Activated B cell treated with CpG ODN at 0.5 μM for 24 hours (primary cell): ENCODE measurements around the gene MPP3. TPM values are rescaled to one million over a fixed set of nuclear protein-coding genes. Genes with fewer than 3 reads are reported as not detected.
"Not testable (repeated sequence)": the region's sequence is repeated elsewhere in the genome, so short reads cannot be mapped to it uniquely, and the experiment has no call there.

Source experiments
- ATAC-seq: fragments of 200-7000 bp; cut with Tn5 transposase; one replicate; pipeline ENCODE4 v1.10.0; 2021; ENCODE audit warnings: low read depth, mild to moderate bottlenecking, moderate library complexity
- CTCF ChIA-PET: fragments of 350-600 bp; sonication (Branson Sonifier 250); formaldehyde crosslinking; loops from one replicate; lab custom pipeline; 2021; ENCODE audit warnings: antibody characterized with exemption; lab: Charles Lee
- POLR2A ChIA-PET: fragments of 350-600 bp; sonication (Branson Sonifier 250); formaldehyde crosslinking; loops from one replicate; lab custom pipeline; 2021; ENCODE audit warnings: antibody characterized with exemption; lab: Charles Lee
- DNase-seq: peaks from one replicate; pipeline ENCODE4 v3.0.0; 2022
- H3K27ac Mint-ChIP-seq: one replicate; pipeline ENCODE4 v1.8.0; 2020; ENCODE audit warnings: mixed read lengths
- H3K27me3 Mint-ChIP-seq: one replicate; pipeline ENCODE4 v1.8.0; 2021; ENCODE audit warnings: mixed read lengths
- H3K36me3 Mint-ChIP-seq: one replicate; pipeline ENCODE4 v1.8.0; 2021; ENCODE audit warnings: low read depth, mixed read lengths
- H3K4me1 Mint-ChIP-seq: one replicate; pipeline ENCODE4 v1.8.0; 2021; ENCODE audit warnings: mixed read lengths
- H3K4me3 Mint-ChIP-seq: one replicate; pipeline ENCODE4 v1.8.0; 2020; ENCODE audit warnings: mild to moderate bottlenecking, mixed read lengths
- H3K9me3 Mint-ChIP-seq: one replicate; pipeline ENCODE4 v1.8.0; 2020; ENCODE audit warnings: mixed read lengths
- intact Hi-C: fragments of 100-400 bp; cut with micrococcal nuclease; formaldehyde crosslinking; loops from one replicate; pipeline ENCODE4 v1.15.1; 2024
- total RNA-seq: library from RNA; stranded (reverse); gene quantifications from 2 replicates; pipeline ENCODE4 v1.2.3, GENCODE V29; 2022
- TF ChIP-seq, protein P1 (sequence below): fragments of 200-600 bp; IDR thresholded peaks from one replicate; pipeline ENCODE4 v1.8.0; 2022; ENCODE audit warnings: antibody characterized with exemption, mild to moderate bottlenecking

MPP3 gene
- total RNA-seq, 1 donor from 2014 or later: not detected

DNA sequence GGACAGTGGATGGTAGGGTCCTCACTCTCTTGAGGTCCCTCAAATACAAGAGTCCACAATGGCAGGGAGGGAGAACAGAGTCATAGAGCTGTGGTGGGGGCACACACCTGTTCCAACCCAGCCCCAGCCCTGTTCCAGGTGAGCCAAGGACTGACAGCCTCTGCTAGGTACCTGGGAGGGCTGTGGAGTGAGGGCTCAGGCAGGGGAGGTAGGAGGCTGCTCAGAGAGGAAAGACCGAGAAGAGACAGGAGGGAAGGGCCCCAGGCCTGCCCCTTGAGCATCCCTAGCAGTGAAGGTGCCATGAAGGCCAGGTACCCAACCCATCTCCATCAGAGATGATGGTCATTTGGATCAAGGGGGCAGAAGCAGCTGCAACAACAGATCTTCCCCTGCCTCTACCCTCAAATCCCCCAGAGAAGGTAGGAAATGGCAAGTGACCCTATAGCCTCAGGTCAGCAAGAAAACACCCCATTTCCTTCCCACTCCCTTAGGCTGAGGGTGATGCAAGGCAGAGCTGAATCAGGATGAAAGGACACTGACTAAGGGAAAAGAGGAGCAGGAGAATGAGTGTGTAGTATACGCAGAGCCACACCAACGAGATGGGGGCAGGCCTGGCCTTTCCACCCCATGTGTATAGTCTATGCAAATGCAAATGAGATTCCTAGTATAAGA lies 42.7 kb upstream of the MPP3 start:
- TF ChIP-seq, protein P1, sequence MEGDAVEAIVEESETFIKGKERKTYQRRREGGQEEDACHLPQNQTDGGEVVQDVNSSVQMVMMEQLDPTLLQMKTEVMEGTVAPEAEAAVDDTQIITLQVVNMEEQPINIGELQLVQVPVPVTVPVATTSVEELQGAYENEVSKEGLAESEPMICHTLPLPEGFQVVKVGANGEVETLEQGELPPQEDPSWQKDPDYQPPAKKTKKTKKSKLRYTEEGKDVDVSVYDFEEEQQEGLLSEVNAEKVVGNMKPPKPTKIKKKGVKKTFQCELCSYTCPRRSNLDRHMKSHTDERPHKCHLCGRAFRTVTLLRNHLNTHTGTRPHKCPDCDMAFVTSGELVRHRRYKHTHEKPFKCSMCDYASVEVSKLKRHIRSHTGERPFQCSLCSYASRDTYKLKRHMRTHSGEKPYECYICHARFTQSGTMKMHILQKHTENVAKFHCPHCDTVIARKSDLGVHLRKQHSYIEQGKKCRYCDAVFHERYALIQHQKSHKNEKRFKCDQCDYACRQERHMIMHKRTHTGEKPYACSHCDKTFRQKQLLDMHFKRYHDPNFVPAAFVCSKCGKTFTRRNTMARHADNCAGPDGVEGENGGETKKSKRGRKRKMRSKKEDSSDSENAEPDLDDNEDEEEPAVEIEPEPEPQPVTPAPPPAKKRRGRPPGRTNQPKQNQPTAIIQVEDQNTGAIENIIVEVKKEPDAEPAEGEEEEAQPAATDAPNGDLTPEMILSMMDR: no peak
- Mint-ChIP-seq H3K27ac (no peak overlapping the region), H3K9me3 (no peaks in the 10 kb centered on the region)

DNA sequence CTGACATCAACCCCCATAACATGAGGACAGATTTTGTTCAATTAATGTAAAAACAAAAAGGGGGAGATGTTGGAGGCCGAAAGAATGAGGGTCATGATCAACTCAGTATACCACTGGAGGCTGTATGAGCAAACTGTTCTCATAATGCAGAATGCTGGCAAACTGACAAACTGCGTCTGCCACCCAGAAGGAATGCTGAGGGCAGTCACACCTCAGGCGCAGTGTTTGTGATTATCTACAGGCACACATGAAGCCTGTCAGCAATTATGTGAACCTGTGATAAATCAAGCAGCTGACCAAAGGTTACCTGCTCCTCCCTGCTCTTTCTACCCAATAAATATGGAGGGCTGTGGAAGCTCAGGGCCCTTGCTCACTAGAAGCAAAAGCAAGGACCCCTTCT lies 41.3 kb upstream of the MPP3 start:
- intact Hi-C loops: no loop called here
- no peaks in the 10 kb centered on the region for H3K4me1 Mint-ChIP-seq
- no peaks in the 10 kb centered on the region for H3K9me3 Mint-ChIP-seq
- no peaks in the 10 kb centered on the region for H3K36me3 Mint-ChIP-seq
- no peak for ATAC-seq
- DNase-seq: no peak
- H3K27ac Mint-ChIP-seq: no peak overlapping the region
- ChIA-PET CTCF (no interaction called here), POLR2A (no interaction called here)
- no peak overlapping the region for H3K4me3 Mint-ChIP-seq
- TF ChIP-seq, protein P1: no peak
- H3K27me3 Mint-ChIP-seq: peaks cover 22% of the 10 kb centered on the region

More for the DNA sequence above, 42.7 kb upstream of the MPP3 start:
- H3K4me1 Mint-ChIP-seq: no peaks in the 10 kb centered on the region
- peaks cover 23% of the 10 kb centered on the region for H3K27me3 Mint-ChIP-seq
- no peaks in the 10 kb centered on the region for H3K36me3 Mint-ChIP-seq
- intact Hi-C loops: no loop called here
- H3K4me3 Mint-ChIP-seq: no peak overlapping the region
- DNase-seq: no peak
- ChIA-PET POLR2A (no interaction called here), CTCF (no interaction called here)
- ATAC-seq: no peak

DNA sequence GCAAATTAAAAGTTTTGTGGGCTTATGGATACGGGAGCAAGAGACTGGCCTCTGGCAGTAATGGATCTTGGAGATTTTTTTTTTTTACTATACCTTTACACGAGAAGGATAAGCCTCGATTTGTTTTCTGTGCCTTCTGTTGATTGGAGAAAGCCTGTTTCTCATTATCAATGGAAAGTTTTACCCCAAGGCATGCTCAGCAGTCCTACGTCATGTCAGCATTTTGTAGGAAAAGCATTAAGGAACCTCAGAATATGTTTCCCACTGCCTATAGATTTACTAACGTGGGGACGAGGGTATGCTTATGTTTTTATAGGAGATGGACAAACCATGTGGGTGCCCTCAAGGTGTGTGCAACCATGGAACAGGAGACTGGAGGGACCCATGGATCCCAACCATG lies 40.9 kb upstream of the MPP3 start:
- no peak overlapping the region for H3K4me3 Mint-ChIP-seq
- no peak for DNase-seq
- no peak overlapping the region for H3K27ac Mint-ChIP-seq
- CTCF ChIA-PET: no interaction called here
- TF ChIP-seq, protein P1: no peak
- POLR2A ChIA-PET: no interaction called here
- H3K9me3 Mint-ChIP-seq: no peaks in the 10 kb centered on the region
- intact Hi-C loops: no loop called here
- H3K27me3 Mint-ChIP-seq: peaks cover 19% of the 10 kb centered on the region
- H3K36me3 Mint-ChIP-seq: no peaks in the 10 kb centered on the region
- H3K4me1 Mint-ChIP-seq: no peaks in the 10 kb centered on the region
- no peak for ATAC-seq

DNA sequence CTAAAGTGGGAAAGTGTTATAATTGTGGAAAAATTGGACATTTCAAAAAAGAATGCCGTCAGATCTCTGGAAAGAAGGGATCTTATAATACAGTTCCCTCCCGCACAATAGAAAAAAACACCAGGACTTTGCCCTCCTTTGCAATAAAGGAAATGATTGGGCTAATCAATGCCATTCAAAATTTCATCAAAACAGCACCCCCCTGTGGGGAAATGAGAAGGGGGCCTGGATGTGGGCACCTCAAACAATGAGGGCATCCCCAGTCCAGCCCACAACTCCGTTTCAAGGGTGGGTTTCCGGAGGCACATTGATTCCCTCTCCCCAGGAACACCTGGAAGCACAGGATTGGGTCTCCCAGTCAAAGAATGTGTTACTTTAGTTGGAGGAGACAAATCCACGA lies 40.1 kb upstream of the MPP3 start:
- intact Hi-C loops: no loop called here
- no peak overlapping the region for H3K27ac Mint-ChIP-seq
- no peak for DNase-seq
- peaks cover 24% of the 10 kb centered on the region for H3K27me3 Mint-ChIP-seq
- ChIA-PET CTCF (no interaction called here), POLR2A (no interaction called here)
- H3K36me3 Mint-ChIP-seq: no peaks in the 10 kb centered on the region
- no peak for ATAC-seq
- peaks cover 5% of the 10 kb centered on the region for H3K9me3 Mint-ChIP-seq
- H3K4me1 Mint-ChIP-seq: no peaks in the 10 kb centered on the region
- TF ChIP-seq, protein P1: no peak
- no peak overlapping the region for H3K4me3 Mint-ChIP-seq

DNA sequence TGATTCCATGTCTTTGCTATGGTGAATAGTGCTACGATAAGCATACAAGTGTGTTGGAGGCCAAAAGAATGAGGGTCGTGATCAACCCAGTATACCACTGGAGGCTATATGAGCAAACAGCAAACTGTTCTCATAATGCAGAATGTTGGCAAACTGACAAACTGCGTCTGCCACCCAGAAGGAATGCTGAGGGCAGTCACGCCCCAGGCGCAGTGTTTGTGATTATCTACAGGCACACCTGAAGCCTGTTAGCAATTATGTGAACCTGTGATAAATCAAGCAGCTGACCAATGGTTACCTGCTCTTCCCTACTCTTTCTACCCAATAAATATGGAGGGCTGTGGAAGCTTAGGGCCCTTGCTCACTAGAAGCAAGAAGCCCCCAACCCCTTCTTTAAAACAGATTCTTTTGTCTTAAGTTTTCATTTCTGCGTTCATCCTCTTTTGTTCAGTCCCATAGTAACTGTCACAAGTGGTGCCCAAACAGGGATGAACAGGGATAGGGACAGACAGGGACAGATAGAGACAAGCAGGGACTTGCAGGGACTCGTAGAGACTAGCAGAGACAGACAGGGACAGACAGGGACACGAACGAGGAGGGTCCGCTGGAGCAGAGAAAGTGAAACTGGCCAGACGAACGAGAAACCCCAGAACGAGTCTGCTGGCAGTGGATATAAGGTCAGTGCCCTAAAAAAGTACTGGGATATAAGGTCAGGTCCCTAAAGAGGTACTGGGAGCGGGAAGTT lies 39.2 kb upstream of the MPP3 start:
- H3K36me3 Mint-ChIP-seq: no peaks in the 10 kb centered on the region
- no peak overlapping the region for H3K4me3 Mint-ChIP-seq
- DNase-seq (no peak), ATAC-seq (no peak)
- H3K27me3 Mint-ChIP-seq: peaks cover 24% of the 10 kb centered on the region
- no peaks in the 10 kb centered on the region for H3K4me1 Mint-ChIP-seq
- TF ChIP-seq, protein P1: no peak
- intact Hi-C loops: no loop called here
- H3K27ac Mint-ChIP-seq: no peak overlapping the region
- CTCF ChIA-PET: no interaction called here
- POLR2A ChIA-PET: no interaction called here
- peaks cover 5% of the 10 kb centered on the region for H3K9me3 Mint-ChIP-seq

DNA sequence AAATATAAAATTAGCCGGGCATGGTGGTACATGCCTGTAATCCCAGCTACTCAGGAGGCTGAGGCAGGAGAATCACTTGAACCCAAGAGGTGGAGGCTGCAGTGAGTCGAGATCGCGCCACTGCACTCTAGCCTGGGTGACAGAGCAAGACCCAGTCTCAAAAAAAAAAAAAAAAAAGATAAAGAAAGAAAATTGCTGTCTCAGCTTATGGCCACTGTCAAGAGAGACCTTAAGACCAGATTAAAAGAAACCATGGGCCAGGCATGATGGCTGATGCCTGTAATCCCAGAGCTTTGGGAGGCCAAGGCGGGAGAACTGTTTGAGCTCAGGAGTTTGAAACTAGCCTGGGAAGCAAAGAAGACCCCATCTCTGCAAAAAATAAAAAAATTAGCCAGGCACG lies 36.1 kb upstream of the MPP3 start:
- ATAC-seq, H3K9me3 Mint-ChIP-seq, H3K4me1 Mint-ChIP-seq, POLR2A ChIA-PET, DNase-seq, H3K36me3 Mint-ChIP-seq, intact Hi-C loops, H3K4me3 Mint-ChIP-seq, H3K27ac Mint-ChIP-seq: not testable (repeated sequence)
- H3K27me3 Mint-ChIP-seq: peaks cover 16% of the 10 kb centered on the region
- CTCF ChIA-PET: interaction anchor here (0.7 kb wide), 1 partner anchor 12 kb away, joined by 3 read pairs; no protein-coding TSS in a partner anchor
